Uterus (tissue), 4 donors: ENCODE results near the gene DOCK4. TPM values are rescaled to one million over a fixed set of nuclear protein-coding genes. Genes with fewer than 3 reads are reported as not detected.

ENCODE experiments used
- DNase-seq, 2 donors: peaks; one replicate each; pipeline ENCODE4 v3.0.0-alpha.2; 2019 to 2020
- H3K27ac ChIP-seq, 2 donors: fragments of 200-600 bp; sonication (generic); 1 replicate in 1 of 2; 2 replicates in 1 of 2; pipeline ENCODE4 v1.5.1; 2016 to 2018
- H3K27me3 ChIP-seq, 2 donors: fragments of 200-600 bp; sonication (generic); one replicate each; pipeline ENCODE4 v1.5.1; 2018 to 2019; ENCODE audit warnings: control low read depth in 1 of 2
- H3K36me3 ChIP-seq, 2 donors: fragments of 200-600 bp; sonication (generic); one replicate each; pipeline ENCODE4 v1.5.1; 2019; ENCODE audit warnings: control low read depth in 1 of 2
- H3K4me1 ChIP-seq, 2 donors: fragments of 200-600 bp; sonication (generic); one replicate each; pipeline ENCODE4 v1.5.1; 2018 to 2019; ENCODE audit warnings: control low read depth in 1 of 2
- H3K4me3 ChIP-seq, 2 donors: fragments of 200-600 bp; sonication (generic); 1 replicate in 1 of 2; 2 replicates in 1 of 2; pipeline ENCODE4 v1.5.1; 2018 to 2019; ENCODE audit warnings: mild to moderate bottlenecking in 1 of 2
- H3K9me3 ChIP-seq, 2 donors: fragments of 200-600 bp; sonication (generic); one replicate each; pipeline ENCODE4 v1.5.1; 2019; ENCODE audit warnings: control low read depth in 1 of 2
- CTCF ChIP-seq, 4 experiments: fragments of 200-600 bp in 2 of 4; fragments of 450-650 bp in 2 of 4; sonication (generic) in 2 of 4; IDR thresholded peaks; one replicate each; pipeline ENCODE4 v1.5.1; 2016 to 2019; ENCODE audit warnings: antibody characterized with exemption in 4 of 4, mild to moderate bottlenecking in 2 of 4, moderate library complexity in 1 of 4
- POLR2A ChIP-seq, 2 donors: fragments of 450-650 bp; IDR thresholded peaks; one replicate each; pipeline ENCODE4 v1.6.1; 2016; ENCODE audit warnings: antibody characterized with exemption in 2 of 2, mild to moderate bottlenecking in 1 of 2, moderate library complexity in 1 of 2
- intact Hi-C: fragments of 100-400 bp; cut with DNase I; formaldehyde crosslinking; loops from one replicate; pipeline ENCODE4 v1.15.1; 2023; ENCODE audit warnings: low total_unique reads
- total RNA-seq, 4 donors: library from RNA; depleted of rRNA in 3 of 4; stranded (reverse); fragments of >200 nt in 3 of 4; gene quantifications; one replicate each; pipeline versions ENCODE4 v1.1.0 to v1.2.4, GENCODE V29; 2014 to 2023
- donor health status: DM: yes; HTN: yes; CAD: no.

DOCK4 gene
- total RNA-seq, 4 donors from 2014 or later = 48.8 to 217 (median 72.3) TPM

DNA sequence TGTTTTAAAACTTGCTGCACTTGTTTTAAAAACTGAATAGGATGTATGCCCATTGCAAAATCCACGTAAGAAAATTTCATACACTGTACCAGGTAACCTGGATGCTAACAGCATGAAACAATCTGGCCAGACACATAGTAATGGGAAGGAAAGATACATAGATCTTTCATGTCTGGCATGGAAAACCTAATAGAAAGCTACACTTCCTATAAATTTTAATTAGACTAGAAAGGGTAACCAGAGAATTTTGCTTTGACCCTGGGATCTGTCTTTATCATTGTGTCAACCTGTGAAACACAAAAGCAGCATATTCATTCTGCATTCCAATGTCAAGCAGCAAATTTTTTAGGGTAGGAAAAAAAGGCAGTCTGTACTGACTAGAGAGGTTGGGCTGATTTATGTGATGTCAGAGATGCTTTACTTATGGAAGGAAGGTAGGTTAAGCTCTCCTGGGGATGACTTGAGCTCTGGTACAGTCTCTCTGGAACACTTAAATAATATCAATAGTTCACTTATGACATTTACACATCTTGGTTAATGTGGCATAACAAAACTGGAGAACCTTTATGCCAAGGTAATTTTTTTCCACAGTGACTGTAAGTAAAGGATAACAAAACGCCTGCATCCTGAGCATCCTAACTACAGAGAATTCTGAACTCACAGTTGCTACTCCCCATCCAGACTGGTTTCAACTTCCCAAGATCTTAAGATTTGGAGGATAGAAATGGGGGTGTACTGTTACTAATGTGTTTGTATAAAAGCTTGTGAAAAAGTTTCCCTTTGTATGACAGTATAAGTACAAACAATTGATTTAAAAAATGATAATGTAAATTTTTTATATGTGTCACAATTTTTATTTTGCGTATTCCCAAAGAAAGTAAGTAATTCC, 44.7 kb downstream of the DOCK4 start:
- no peaks in the 10 kb centered on the region for H3K9me3 ChIP-seq
- no peak overlapping the region for H3K4me3 ChIP-seq
- H3K27me3 ChIP-seq = no peaks in the 10 kb centered on the region
- H3K27ac ChIP-seq = peak overlapping the region in 1 of 2 donors; percentile 49
- no peaks in the 10 kb centered on the region for H3K36me3 ChIP-seq
- TF ChIP-seq POLR2A (IDR thresholded peaks at IDR 0.05) (no peak), CTCF (IDR thresholded peaks at IDR 0.05) (no peak)
- no peaks in the 10 kb centered on the region for H3K4me1 ChIP-seq
- intact Hi-C loops = no loop called here
- no peak for DNase-seq

DNA sequence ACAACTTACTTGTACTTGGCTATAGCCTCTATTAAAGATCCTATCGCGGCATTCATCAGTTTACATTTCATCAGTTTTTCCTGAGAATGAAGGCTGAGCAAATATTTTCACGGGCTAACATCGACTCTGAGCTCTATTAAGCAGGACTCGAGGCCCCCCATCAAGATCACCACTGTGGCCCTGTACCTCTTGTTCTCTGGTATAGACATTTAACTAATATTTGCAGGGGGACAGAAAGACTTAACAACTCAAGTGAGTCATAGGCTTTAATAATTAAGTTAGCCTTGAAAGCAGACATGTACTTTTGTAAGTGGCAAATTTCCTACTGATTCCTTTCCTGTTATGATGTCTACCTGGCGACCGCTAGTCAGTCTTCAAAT, 45.4 kb downstream of the DOCK4 start:
- H3K4me3 ChIP-seq = no peak overlapping the region
- no peaks in the 10 kb centered on the region for H3K27me3 ChIP-seq
- intact Hi-C loops = no loop called here
- TF ChIP-seq CTCF (IDR thresholded peaks at IDR 0.05) = no peak
- no peak for TF ChIP-seq POLR2A (IDR thresholded peaks at IDR 0.05)
- DNase-seq = no peak
- peak overlapping the region; percentile 9 to 49 for H3K27ac ChIP-seq
- H3K36me3 ChIP-seq = no peaks in the 10 kb centered on the region
- H3K9me3 ChIP-seq = no peaks in the 10 kb centered on the region
- no peaks in the 10 kb centered on the region for H3K4me1 ChIP-seq

DNA sequence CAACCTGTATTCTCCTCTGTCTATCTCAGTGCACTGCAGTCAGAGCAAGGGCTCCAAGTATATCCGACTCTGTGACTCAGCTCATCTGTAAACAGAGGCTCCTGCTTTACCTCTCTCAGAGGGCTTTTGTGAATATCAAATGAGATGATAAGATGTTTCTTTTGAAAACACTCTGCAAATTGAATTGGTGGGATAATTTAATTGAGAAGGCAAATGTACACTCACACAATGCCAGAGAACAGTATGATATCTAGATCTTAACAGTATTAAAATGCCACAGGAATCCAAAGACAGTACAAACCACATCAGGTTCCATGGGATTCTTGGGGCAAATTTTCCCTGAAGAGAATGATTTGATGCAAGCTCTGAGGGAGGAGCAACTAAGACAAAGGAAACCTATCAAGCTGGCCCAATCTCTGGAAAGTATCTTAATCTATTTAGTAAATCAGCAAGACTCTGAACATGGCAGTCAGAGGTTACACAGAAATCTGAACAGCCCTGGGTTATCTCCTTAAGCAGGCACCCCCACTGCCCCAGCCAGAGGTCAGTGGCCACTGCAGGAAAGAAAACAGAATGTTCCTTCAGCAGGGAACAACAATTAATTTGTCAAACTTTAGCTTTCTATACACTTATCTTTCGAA, 45.9 kb downstream of the DOCK4 start:
- Histone ChIP-seq H3K9me3 (no peaks in the 10 kb centered on the region), H3K27me3 (no peaks in the 10 kb centered on the region), H3K27ac (peak overlapping the region; percentile 9 to 49), H3K4me1 (no peaks in the 10 kb centered on the region), H3K36me3 (no peaks in the 10 kb centered on the region), H3K4me3 (no peak overlapping the region)
- peak in 1 of 2 donors; percentile 24 for DNase-seq
- intact Hi-C loops = no loop called here
- TF ChIP-seq POLR2A (IDR thresholded peaks at IDR 0.05) (no peak), CTCF (IDR thresholded peaks at IDR 0.05) (no peak)

DNA sequence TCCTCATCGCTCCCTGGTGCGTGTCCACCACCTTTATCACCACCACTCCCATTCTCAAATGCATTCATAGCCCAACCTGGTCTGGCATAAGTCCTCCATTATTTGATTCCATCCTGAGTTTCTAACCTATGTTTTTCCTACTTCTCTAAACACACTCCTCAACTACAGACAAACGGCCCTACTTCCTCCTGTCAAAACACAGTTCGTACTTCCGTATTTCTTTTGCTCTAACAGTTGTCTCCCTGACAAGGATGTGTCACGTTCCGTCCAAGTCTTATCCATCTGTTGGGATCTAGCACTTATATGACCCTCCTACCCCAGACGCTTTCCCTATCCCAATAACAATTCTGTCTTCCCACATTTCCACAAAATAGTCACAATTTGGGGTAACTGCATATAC, 46.8 kb downstream of the DOCK4 start:
- H3K4me1 ChIP-seq = no peaks in the 10 kb centered on the region
- no peaks in the 10 kb centered on the region for H3K9me3 ChIP-seq
- H3K36me3 ChIP-seq = no peaks in the 10 kb centered on the region
- TF ChIP-seq CTCF (IDR thresholded peaks at IDR 0.05) (no peak), POLR2A (IDR thresholded peaks at IDR 0.05) (no peak)
- DNase-seq = no peak
- H3K4me3 ChIP-seq = no peak overlapping the region
- H3K27ac ChIP-seq = peak overlapping the region in 1 of 2 donors; percentile 36
- intact Hi-C loops = no loop called here
- H3K27me3 ChIP-seq = no peaks in the 10 kb centered on the region

- Histone ChIP-seq H3K9me3 (no peaks in the 10 kb centered on the region), H3K27ac (no peak overlapping the region), H3K4me1 (no peaks in the 10 kb centered on the region), H3K36me3 (no peaks in the 10 kb centered on the region), H3K4me3 (no peak overlapping the region), H3K27me3 (no peaks in the 10 kb centered on the region)
- no peak for DNase-seq
- intact Hi-C loops = no loop called here
- TF ChIP-seq CTCF (IDR thresholded peaks at IDR 0.05) (no peak), POLR2A (IDR thresholded peaks at IDR 0.05) (no peak)
Observed at GRCh38 chr7:112157072-112157471, 49.1 kb downstream of the DOCK4 start.
